ENCODE measurements around the gene TIMP3. TPM values are rescaled to one million over a fixed set of nuclear protein-coding genes. Genes with fewer than 3 reads are reported as not detected.

The TIMP3 gene
- total and polyA plus RNA-seq, 2 donors (not counting 3 experiments of a cell fraction or from before 2014, with no cell fraction given), result 0.22 to 2.0 TPM

DNA sequence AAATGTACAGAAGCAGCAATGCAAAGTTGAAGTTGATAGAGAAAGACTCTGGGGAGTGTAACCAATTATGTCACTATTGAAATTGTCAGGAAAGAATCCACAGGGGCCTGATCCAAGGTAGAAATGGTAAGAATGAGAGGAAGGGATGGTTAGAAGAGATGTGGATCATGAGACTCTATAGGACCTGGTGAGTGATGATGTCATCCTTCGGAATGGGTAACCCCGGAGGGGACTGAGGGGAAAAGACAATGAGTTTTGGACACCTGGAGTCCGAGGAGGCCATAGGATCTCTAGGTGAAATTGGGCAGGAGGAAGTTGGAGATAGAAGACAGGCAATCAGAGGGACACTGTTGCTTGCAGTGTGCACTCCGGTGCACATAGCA lies 6.3 kb upstream of the TIMP3 start:
- Histone ChIP-seq H3K27me3 (ENCODE audit: control insufficient read depth in 2 of 2, insufficient read depth in 2 of 2, low read length in 2 of 2) (no peaks in the 10 kb centered on the region), H3K9ac (replicated peaks; ENCODE audit: extremely low read depth, insufficient read depth, low read length) (no peak overlapping the region), H4K20me1 (replicated peaks; ENCODE audit: control insufficient read depth, extremely low read depth, insufficient read depth, low read length) (no peaks in the 10 kb centered on the region), H3K4me1 (ENCODE audit: control insufficient read depth, extremely low read depth, insufficient read depth, low read length) (no peaks in the 10 kb centered on the region), H3K79me2 (ENCODE audit: control insufficient read depth, insufficient read depth, low read length) (no peaks in the 10 kb centered on the region), H3K27ac (ENCODE audit: insufficient read depth, low read depth, low read length) (no peak overlapping the region), H3K4me3 (replicated peaks in 1 of 3; ENCODE audit: insufficient read depth in 1 of 3, low read depth in 1 of 3, low read length in 3 of 3) (no peak overlapping the region), H2AFZ (ENCODE audit: low read depth, low read length) (no peak overlapping the region), H3K36me3 (ENCODE audit: control insufficient read depth in 2 of 2, extremely low read depth in 1 of 2, insufficient read depth in 2 of 2, low read length in 2 of 2) (no peaks in the 10 kb centered on the region), H3K9me3 (replicated peaks; ENCODE audit: control insufficient read depth, insufficient read depth, low read length) (no peaks in the 10 kb centered on the region), H3K9me1 (replicated peaks; ENCODE audit: control insufficient read depth, extremely low read depth, insufficient read depth, low read length) (no peaks in the 10 kb centered on the region), H3K4me2 (ENCODE audit: insufficient read depth, low read length) (no peak overlapping the region)
- dilution Hi-C loops (cut with MboI; ENCODE audit: extremely low pct_ligation_motif_present, low sequenced_read_pairs), result no loop called here
- FAIRE-seq (no peak), DNase-seq (ENCODE audit: low read depth, low spot score) (no peak)
- ChIA-PET CTCF (interaction anchor here (3.0 to 4.3 kb wide), 2 partner anchors 135 to 266 kb away, joined by 37 to 81 read pairs; no protein-coding TSS in a partner anchor), POLR2A (no interaction called here)
- intact Hi-C loops (cut with micrococcal nuclease), result no loop called here
- TF ChIP-seq GATA2 (IDR thresholded peaks at IDR 0.05; ENCODE audit: insufficient read depth, insufficient read length, low read depth, low read length), result no peak
- TF ChIP-seq FOS (IDR thresholded peaks at IDR 0.05; ENCODE audit: borderline replicate concordance, insufficient read depth, low read length), result no peak
- TF ChIP-seq POLR2A (IDR thresholded peaks at IDR 0.05; ENCODE audit: low read depth, low read length), result no peak
- TF ChIP-seq, protein P1, sequence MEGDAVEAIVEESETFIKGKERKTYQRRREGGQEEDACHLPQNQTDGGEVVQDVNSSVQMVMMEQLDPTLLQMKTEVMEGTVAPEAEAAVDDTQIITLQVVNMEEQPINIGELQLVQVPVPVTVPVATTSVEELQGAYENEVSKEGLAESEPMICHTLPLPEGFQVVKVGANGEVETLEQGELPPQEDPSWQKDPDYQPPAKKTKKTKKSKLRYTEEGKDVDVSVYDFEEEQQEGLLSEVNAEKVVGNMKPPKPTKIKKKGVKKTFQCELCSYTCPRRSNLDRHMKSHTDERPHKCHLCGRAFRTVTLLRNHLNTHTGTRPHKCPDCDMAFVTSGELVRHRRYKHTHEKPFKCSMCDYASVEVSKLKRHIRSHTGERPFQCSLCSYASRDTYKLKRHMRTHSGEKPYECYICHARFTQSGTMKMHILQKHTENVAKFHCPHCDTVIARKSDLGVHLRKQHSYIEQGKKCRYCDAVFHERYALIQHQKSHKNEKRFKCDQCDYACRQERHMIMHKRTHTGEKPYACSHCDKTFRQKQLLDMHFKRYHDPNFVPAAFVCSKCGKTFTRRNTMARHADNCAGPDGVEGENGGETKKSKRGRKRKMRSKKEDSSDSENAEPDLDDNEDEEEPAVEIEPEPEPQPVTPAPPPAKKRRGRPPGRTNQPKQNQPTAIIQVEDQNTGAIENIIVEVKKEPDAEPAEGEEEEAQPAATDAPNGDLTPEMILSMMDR (IDR thresholded peaks at IDR 0.05; ENCODE audit: extremely low read depth in 1 of 2, insufficient read depth in 1 of 2, low read depth in 1 of 2, low read length in 2 of 2), result no peak
- no peak for TF ChIP-seq EZH2 (IDR thresholded peaks at IDR 0.05; ENCODE audit: borderline replicate concordance, low read depth, low read length, severe bottlenecking)
- TF ChIP-seq JUN (IDR thresholded peaks at IDR 0.05; ENCODE audit: borderline replicate concordance, insufficient read depth, insufficient read length, low read depth), result no peak
- no peak for TF ChIP-seq MYC (IDR thresholded peaks at IDR 0.05; ENCODE audit: low read depth, low read length)
- TF ChIP-seq, protein P2, sequence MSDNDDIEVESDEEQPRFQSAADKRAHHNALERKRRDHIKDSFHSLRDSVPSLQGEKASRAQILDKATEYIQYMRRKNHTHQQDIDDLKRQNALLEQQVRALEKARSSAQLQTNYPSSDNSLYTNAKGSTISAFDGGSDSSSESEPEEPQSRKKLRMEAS (IDR thresholded peaks at IDR 0.05; ENCODE audit: insufficient read depth, insufficient read length), result no peak
- no TSS peak for BruUV-seq (replicated peaks)
